GM21423 (cell line): ENCODE results near the gene CHMP5.

Experiments used
- ATAC-seq: cut with Tn5 transposase; IDR thresholded peaks from one replicate; pipeline ENCODE4 v1.9.1; 2021; ENCODE audit warnings: mild to moderate bottlenecking, moderate library complexity; ENCODE audit not compliant: unreplicated experiment

Gene CHMP5

GRCh38 chr9:33242609-33243134 lies 22.2 kb upstream of the CHMP5 start:
- ATAC-seq, result no peak

- ATAC-seq, result no peak
Observed at GRCh38 chr9:33244137-33244784, 20.6 kb upstream of the CHMP5 start.

GRCh38 chr9:33245341-33245740 lies 19.5 kb upstream of the CHMP5 start:
- ATAC-seq, result no peak

GRCh38 chr9:33246269-33246860 lies 18.5 kb upstream of the CHMP5 start:
- no peak for ATAC-seq

GRCh38 chr9:33248606-33249005 lies 16.2 kb upstream of the CHMP5 start:
- no peak for ATAC-seq

DNA sequence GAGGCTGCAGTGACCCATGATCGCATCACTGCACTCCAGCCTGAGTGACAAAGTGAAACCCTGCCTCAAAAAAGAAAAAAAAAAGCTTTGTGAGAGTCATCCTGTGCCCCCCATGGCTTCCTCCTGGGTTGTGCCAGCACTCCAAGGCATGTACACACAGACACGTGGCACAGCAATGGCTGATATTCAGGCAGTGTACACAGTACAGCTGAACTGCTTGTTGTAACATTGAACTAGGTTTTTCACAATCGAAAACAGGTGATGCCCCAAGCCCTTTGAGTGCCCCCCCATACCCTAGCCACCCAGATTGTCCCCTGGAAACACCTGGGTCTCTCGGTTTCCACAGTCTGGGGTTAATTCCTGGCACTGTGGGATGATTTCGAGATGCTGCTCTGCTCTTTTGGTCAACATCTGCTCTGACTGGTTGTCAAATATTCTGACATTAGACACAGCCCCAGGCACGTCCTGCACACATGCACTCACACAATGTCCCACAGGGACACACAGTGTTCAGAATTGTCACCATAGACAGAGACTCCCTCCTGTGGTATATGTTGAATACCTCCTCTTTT lies 15.7 kb upstream of the CHMP5 start:
- no peak for ATAC-seq

GRCh38 chr9:33249983-33250382 lies 14.9 kb upstream of the CHMP5 start:
- no peak for ATAC-seq

GRCh38 chr9:33250458-33250995 lies 14.3 kb upstream of the CHMP5 start:
- ATAC-seq, result no peak

DNA sequence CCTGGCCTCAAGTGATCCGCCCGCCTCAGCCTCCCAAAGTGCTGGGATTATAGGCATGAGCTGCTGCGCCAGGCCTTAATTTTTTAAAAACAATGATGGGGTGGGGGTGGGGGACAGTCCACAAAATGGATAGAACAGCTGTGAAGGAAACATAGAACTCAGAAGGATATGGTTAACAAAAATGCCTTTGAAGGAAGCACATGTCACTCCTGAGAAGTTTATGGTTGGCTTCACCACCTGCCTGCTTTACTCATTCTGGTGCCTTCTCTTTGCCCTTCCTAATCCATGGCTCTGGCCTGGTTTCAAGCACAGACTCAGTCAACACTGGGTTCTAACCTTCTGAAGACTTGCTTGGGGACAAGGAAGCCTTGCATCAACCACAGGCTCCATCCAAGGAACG lies 10.6 kb upstream of the CHMP5 start:
- no peak for ATAC-seq

DNA sequence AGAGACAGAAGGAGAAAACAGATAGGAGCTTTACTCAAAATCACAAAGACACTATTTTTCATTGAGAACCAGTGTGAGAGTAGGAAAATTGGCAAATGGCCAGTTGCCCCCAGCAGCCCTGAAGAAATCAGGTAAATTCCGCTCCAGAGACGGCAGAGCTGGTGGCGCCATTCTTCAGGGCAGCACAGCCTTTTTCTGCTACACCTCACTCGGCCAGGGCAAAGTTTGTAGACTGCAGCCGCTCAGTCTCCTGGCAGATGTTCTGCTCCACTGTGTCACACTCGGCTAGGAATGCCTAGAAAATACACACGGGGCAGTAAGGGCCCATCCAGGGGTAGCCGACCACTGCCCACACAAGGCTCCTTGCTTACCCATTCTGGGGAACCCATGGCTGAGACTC lies 9.8 kb upstream of the CHMP5 start:
- no peak for ATAC-seq

DNA sequence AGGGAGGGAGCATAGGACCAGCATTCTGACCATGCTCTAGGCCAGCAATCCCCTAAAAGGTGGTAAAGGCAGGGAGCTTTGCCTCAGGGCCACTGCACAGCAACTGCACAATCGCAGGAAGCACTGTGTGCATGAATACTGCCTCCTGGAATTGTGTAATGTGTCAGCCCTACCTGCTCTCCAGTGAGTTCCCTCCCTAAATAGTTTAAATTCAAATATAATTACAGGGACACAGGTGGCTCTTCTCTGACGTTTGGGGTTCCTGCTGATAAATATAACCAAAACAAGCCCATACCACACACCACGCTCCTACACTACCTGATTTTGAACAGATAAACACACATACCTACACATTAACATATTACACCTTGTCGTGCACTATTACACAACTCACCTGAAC lies 9.4 kb upstream of the CHMP5 start:
- ATAC-seq, result no peak

- ATAC-seq, result no peak
Observed at GRCh38 chr9:33256236-33256635, 8.6 kb upstream of the CHMP5 start.

- no peak for ATAC-seq
Observed at GRCh38 chr9:33257276-33257675, 7.6 kb upstream of the CHMP5 start.

- no peak for ATAC-seq
Observed at GRCh38 chr9:33260372-33260771, 4.5 kb upstream of the CHMP5 start.

DNA sequence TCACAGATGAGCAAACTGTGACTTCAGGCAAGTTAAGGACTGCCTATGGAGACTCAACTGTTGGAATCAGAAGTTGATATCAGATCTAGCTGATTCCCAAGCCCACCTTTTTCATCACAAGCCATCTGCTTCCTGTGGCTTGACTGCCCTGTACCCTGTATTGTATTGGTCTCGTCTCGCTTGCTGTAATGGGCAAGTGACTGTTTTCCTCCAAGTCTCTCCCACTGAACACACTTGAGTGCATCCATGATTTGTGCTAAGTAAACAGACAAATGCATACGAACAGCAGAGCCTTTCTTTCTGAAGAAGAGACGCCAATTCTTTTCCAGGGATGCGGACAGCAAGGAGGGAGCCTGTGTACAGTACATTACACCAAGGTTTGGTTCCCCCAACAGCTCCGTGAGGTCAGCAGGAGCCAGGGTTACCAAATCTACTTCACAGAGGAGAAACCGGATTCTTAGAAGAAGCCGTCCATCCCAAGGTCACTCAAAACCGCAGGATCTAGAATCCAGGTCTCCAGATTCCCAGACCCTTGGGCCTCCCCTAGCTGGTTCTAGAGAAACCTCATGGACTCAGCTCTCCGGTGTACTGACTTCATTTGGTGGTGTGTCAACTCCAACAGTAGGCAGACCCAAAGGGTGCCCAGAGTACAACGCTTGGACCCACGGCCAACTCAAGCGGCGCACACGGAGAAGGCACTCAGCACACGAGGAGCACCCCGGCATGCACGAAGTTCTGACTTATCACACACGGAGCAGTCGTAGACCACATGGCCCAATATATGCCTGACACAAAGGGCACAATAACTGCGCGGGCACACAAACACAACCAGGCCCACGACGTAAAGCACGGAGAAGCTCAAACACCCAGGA lies 1.5 kb upstream of the CHMP5 start:
- ATAC-seq, result no peak

GRCh38 chr9:33264003-33264472 lies 811 bp upstream of the CHMP5 start:
- peak; percentile 24 for ATAC-seq

GRCh38 chr9:33265211-33265865 lies 489 bp downstream of the CHMP5 start:
- ATAC-seq, result no peak

DNA sequence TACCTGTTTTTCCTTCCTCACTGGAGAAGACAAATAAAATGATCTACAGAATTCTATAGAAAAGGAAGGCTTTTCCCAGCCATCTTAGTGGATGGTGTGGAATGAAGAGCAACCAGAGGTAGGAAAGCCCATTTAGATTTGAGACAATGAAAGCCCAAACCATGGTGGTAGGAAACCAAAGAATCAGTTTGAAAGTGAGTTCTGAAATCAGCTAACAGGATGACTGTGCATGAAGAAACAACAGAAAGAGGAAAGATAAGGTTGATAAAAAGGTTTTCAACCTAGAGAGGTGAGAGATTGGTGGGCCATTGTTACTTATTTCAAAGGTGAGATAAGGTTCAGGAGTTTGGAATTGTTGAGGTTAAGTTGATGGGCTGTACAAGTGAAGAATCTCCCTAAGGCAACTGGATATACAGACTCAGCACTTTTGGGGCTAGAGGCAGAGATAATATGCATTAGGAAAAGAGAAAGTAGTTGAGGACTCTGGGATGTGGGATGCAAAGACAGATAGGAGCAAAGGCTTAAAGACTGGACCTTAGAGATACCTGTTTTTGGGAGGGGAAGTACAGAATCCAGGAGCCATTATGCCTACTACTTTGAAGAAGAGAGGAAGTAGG lies 2.4 kb downstream of the CHMP5 start:
- no peak for ATAC-seq

DNA sequence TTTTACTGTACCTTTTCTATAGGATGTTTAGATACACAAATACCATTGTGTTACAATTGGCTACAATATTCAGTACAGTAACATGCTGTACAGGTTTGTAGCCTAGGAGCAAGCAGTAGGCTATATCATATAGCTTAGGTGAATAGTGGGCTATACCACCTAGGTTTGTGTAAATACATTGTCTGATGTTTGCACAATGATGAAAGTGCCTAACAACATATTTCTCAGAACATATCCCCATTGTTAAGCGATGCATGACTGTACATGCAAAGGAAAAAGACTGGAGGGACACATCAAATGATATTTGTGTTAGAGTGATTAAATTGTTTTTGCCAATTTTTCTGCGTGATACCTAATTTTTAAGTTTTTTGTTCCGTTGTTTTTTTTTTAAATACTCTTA lies 5.3 kb downstream of the CHMP5 start:
- ATAC-seq, result no peak

- ATAC-seq, result no peak
Observed at GRCh38 chr9:33272061-33272460, 7.2 kb downstream of the CHMP5 start.
